Measurements from ENCODE around the gene PARP12.

DNA sequence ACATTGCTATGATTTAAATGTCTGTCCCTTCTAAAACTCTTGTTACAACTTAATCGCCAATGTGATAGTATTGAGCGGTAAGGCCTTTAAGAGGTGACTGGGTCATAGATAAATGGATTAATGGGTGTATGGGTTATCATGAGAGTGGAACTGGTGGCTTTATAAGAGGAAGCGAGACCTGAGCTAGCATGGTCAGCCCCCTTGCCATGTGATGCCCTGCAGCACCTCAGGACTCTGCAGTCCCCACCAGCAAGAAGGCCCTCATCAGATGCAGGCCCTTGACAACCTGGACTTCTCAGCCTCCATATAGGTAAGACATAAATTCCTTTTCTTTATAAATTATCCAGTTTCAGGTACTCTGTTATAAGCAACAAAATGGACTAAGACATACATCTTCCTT lies 15.6 kb downstream of the PARP12 start:
- TF ChIP-seq, protein P1, sequence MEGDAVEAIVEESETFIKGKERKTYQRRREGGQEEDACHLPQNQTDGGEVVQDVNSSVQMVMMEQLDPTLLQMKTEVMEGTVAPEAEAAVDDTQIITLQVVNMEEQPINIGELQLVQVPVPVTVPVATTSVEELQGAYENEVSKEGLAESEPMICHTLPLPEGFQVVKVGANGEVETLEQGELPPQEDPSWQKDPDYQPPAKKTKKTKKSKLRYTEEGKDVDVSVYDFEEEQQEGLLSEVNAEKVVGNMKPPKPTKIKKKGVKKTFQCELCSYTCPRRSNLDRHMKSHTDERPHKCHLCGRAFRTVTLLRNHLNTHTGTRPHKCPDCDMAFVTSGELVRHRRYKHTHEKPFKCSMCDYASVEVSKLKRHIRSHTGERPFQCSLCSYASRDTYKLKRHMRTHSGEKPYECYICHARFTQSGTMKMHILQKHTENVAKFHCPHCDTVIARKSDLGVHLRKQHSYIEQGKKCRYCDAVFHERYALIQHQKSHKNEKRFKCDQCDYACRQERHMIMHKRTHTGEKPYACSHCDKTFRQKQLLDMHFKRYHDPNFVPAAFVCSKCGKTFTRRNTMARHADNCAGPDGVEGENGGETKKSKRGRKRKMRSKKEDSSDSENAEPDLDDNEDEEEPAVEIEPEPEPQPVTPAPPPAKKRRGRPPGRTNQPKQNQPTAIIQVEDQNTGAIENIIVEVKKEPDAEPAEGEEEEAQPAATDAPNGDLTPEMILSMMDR (IDR thresholded peaks at IDR 0.05), result no peak
- TF ChIP-seq POLR2A (IDR thresholded peaks at IDR 0.05), result no peak
